ENCODE measurements around the gene MSH4. TPM values are rescaled to one million over a fixed set of nuclear protein-coding genes. Genes with fewer than 3 reads are reported as not detected.

The MSH4 gene
- total RNA-seq, 2 donors from 2014 or later = 0.13 to 0.46 TPM

GRCh38 chr1:75916834-75917233 is 120.2 kb downstream of the MSH4 start:
- H3K9me3 Mint-ChIP-seq = no peaks in the 10 kb centered on the region
- WGBS, 2 experiments (ENCODE audit: insufficient coverage in 1 of 2, insufficient read length in 1 of 2) = 87 to 90% methylated on average over 2 of the region's 2 CpGs

GRCh38 chr1:75922698-75923097 is 126.0 kb downstream of the MSH4 start:
- Mint-ChIP-seq H3K27me3 (ENCODE audit: insufficient read depth) (no peaks in the 10 kb centered on the region), H3K27ac (no peak overlapping the region), H3K9me3 (no peaks in the 10 kb centered on the region), H3K4me3 (no peak overlapping the region), H3K36me3 (ENCODE audit: low read depth) (no peaks in the 10 kb centered on the region), H3K4me1 (peaks cover 2% of the 10 kb centered on the region)
- Histone ChIP-seq H3K9me3 (ENCODE audit: control insufficient read depth, low read length) (no peaks in the 10 kb centered on the region), H3K27me3 (ENCODE audit: control insufficient read depth, insufficient read depth, low read length, poor library complexity, severe bottlenecking) (no peaks in the 10 kb centered on the region), H3K4me3 (ENCODE audit: low read length) (no peak overlapping the region), H3K4me1 (ENCODE audit: control insufficient read depth, insufficient read depth, low read length) (no peaks in the 10 kb centered on the region), H3K9ac (ENCODE audit: extremely low read depth, low read length, poor library complexity, severe bottlenecking) (no peak overlapping the region), H3K27ac (ENCODE audit: low read depth, low read length) (no peak overlapping the region), H3K36me3 (ENCODE audit: control insufficient read depth, insufficient read depth, low read length) (no peaks in the 10 kb centered on the region)
- TF ChIP-seq CTCF (conservative IDR thresholded peaks at IDR 0.05) = no peak
- 100% methylated on average over 1 of the region's 1 CpG; no CpG with 5 or more reads in 1 of the 2 experiments for WGBS, 2 experiments (ENCODE audit: insufficient coverage in 1 of 2, insufficient read length in 1 of 2)
- DNase-seq = no peak

More at GRCh38 chr1:75916834-75917233, 120.2 kb downstream of the MSH4 start:
- H3K9me3 ChIP-seq (ENCODE audit: control insufficient read depth, low read length) = no peaks in the 10 kb centered on the region
- H3K27me3 ChIP-seq (ENCODE audit: control insufficient read depth, insufficient read depth, low read length, poor library complexity, severe bottlenecking) = no peaks in the 10 kb centered on the region
- H3K9ac ChIP-seq (ENCODE audit: extremely low read depth, low read length, poor library complexity, severe bottlenecking) = no peak overlapping the region
- Mint-ChIP-seq H3K27me3 (ENCODE audit: insufficient read depth) (no peaks in the 10 kb centered on the region), H3K27ac (no peak overlapping the region), H3K4me3 (no peak overlapping the region), H3K36me3 (ENCODE audit: low read depth) (no peaks in the 10 kb centered on the region), H3K4me1 (no peaks in the 10 kb centered on the region)
- H3K36me3 ChIP-seq (ENCODE audit: control insufficient read depth, insufficient read depth, low read length) = no peaks in the 10 kb centered on the region
- no peak overlapping the region for H3K27ac ChIP-seq (ENCODE audit: low read depth, low read length)
- no peak for TF ChIP-seq CTCF (conservative IDR thresholded peaks at IDR 0.05)
- H3K4me1 ChIP-seq (ENCODE audit: control insufficient read depth, insufficient read depth, low read length) = no peaks in the 10 kb centered on the region
- no peak overlapping the region for H3K4me3 ChIP-seq (ENCODE audit: low read length)
- DNase-seq = no peak

GRCh38 chr1:75932304-75932703 is 135.6 kb downstream of the MSH4 start, which contains the start of gene ASB17:
ASB17 (minus strand) TSS chr1:75932404; CDS start chr1:75932291, 113 bp downstream.
- 80% methylated on average over 1 of the region's 1 CpG; no CpG with 5 or more reads in 1 of the 2 experiments for WGBS, 2 experiments (ENCODE audit: insufficient coverage in 1 of 2, insufficient read length in 1 of 2)
- no peak within 1 kb of the TSS for H3K27ac Mint-ChIP-seq

More at GRCh38 chr1:75932304-75932703, 135.6 kb downstream of the MSH4 start, which contains the start of gene ASB17:
- Mint-ChIP-seq H3K9me3 (no peaks in the 10 kb centered on the region), H3K4me3 (no peak within 1 kb of the TSS), H3K36me3 (ENCODE audit: low read depth) (no peaks in the 10 kb centered on the region), H3K4me1 (peaks cover 6% of the 10 kb centered on the region), H3K27me3 (ENCODE audit: insufficient read depth) (no peaks in the 10 kb centered on the region)
- H3K27me3 ChIP-seq (ENCODE audit: control insufficient read depth, insufficient read depth, low read length, poor library complexity, severe bottlenecking) = no peaks in the 10 kb centered on the region
- no peak within 1 kb of the TSS for H3K4me3 ChIP-seq (ENCODE audit: low read length)
- H3K36me3 ChIP-seq (ENCODE audit: control insufficient read depth, insufficient read depth, low read length) = no peaks in the 10 kb centered on the region
- H3K4me1 ChIP-seq (ENCODE audit: control insufficient read depth, insufficient read depth, low read length) = peaks cover 4% of the 10 kb centered on the region
- no peak for DNase-seq
- no peak for TF ChIP-seq CTCF (conservative IDR thresholded peaks at IDR 0.05)
- H3K9ac ChIP-seq (ENCODE audit: extremely low read depth, low read length, poor library complexity, severe bottlenecking) = no peak within 1 kb of the TSS
- H3K27ac ChIP-seq (ENCODE audit: low read depth, low read length) = no peak within 1 kb of the TSS
- no peaks in the 10 kb centered on the region for H3K9me3 ChIP-seq (ENCODE audit: control insufficient read depth, low read length)
